Renal cortex interstitium (tissue), 11 donors: ENCODE measurements around the gene ACSL6. TPM values are rescaled to one million over a fixed set of nuclear protein-coding genes. Genes with fewer than 3 reads are reported as not detected.

Experiments
- DNase-seq, 11 donors: peaks; one replicate each; pipeline ENCODE4 v3.0.0-alpha.2; 2013; ENCODE audit warnings: low read depth in 9 of 11, low spot score in 4 of 11; ENCODE audit errors: extremely low read depth in 1 of 11
- polyA plus RNA-seq, 3 donors: library from polyadenylated mRNA; unstranded; fragments of 120-200 nt; gene quantifications; one replicate each; pipeline ENCODE4 v1.2.1, GENCODE V29; 2013; ENCODE audit not compliant: insufficient read length in 3 of 3

The ACSL6 gene
- polyA plus RNA-seq, 3 donors: 1.3 to 2.1 (median 1.8) TPM

DNA sequence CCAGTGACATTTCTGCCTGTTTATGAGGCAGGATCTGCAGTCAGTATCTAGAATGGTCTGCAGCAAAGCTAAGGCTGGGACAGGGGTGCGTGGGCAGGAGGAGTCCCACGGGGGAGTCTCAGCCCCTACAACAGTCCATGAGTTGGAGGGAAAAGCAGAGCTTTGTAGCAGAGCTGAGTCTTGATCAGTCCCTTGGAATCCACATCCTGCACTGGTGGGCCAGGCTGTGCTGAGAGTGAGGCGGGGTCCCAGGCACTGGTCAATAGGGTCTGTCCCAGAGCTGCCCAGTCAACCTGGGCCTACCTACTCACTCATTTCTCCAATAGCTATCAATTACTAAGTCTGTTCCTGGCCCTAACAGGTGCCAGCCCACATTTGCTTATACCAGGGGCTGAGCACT is 5.9 kb downstream of the ACSL6 start:
- no peak for DNase-seq

DNA sequence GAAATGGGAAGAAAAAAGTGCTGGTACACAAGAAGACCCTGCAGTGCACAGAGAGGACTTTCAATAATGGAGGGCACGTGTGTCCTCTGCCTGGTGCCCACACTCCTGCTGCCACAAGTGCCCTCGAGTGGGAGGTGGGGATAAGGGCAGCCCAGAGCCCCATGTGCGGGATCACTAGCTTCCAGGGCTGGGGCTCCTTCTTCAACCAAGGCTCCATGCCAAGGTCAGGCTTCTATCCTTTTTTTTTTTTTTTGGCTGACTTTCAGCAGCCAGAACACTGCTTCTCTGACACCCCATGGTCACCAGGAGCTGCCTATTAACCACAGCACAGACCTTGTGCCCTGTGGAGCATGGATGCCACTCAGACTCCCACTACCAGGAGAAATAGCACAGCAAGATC is 7.5 kb downstream of the ACSL6 start:
- no peak for DNase-seq

DNA sequence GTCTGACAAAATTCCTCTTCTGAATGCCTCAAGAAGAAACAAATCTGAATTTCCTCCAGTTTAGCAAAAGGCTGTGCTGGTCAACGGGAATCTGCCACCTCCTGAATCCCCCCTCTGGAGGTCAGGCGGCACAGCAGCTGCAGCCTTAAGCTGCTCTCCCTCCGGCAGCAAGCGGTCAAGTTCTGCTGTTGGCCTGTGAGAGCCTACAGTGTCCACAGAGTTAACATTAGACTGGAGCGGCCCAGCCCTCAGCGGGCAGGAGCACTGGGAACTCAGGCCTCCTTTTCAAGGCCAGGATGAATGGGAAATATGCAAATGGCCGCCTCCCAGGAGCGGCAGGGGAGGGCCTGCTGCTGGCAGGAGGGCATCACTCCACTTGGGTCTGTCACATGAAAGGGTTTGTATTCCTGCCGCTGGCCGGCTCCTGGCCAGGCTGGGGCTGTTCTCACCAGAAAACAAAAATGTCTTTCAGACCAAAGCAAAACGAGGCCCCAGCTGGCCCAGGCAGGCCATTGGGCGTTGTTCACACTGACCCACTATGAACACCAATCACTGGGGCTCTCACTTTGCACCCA is 8.2 kb downstream of the ACSL6 start:
- DNase-seq: no peak

DNA sequence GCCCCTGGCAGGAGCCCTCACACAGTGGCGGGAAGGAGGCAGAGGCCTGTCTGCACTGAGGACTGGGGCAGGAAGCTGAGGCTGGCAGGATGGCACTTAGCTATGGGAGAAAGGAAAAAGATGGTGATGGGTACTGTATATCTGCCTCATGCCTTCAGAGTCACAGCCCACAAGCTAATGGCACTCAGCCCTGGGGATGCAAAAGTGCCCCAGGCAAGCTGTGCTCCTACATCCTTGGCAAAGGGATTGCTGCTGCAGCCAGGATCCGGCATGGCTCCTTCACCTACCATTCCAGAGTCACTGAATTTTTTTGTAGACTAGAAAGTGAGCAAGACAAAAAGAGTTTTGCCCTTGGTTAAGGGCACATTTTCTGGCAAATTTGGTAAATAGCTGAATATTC is 8.7 kb downstream of the ACSL6 start:
- no peak for DNase-seq

DNA sequence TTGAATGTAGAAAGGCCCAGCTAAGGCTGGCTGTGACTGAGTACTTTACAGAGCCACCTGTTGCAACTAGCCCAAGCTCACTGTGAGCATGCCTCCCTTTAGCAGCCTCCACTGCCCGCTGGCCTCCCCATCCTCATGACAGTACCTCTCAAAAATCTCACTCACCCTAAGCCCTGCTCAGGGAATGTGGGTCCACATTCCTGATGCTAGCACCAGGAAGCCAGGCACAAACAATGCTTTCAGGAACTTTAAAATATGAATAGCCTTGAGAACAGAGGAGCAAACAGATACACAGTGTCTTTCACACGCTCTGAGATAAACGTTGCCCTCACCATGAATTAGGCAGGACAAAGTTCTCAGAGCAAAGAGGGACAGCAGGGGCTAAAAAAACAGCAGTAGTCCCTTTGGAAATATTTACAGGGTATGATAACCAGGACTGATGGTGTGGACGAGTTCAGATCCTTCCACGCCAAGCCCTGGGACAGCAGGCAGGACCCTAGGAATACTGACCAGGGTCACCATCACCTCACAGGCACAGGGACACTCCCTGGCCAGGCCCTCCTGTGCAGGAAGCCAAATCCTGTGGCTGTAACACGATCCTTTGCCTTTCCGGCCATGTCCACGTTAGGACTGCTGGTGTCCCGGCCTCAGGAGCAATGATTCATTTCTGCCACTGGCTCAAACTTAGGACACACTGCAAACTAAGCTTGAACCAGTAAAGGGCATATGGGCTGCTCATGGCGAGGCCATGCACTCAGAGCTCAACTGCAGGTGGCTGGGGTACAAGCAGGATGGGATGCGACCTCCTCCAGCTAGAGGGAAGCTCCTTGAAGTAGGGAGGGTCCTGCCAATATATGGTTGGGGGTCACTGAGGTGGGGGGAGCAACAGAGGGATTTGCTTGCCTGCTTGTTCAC is 9.6 kb downstream of the ACSL6 start:
- DNase-seq: no peak

DNA sequence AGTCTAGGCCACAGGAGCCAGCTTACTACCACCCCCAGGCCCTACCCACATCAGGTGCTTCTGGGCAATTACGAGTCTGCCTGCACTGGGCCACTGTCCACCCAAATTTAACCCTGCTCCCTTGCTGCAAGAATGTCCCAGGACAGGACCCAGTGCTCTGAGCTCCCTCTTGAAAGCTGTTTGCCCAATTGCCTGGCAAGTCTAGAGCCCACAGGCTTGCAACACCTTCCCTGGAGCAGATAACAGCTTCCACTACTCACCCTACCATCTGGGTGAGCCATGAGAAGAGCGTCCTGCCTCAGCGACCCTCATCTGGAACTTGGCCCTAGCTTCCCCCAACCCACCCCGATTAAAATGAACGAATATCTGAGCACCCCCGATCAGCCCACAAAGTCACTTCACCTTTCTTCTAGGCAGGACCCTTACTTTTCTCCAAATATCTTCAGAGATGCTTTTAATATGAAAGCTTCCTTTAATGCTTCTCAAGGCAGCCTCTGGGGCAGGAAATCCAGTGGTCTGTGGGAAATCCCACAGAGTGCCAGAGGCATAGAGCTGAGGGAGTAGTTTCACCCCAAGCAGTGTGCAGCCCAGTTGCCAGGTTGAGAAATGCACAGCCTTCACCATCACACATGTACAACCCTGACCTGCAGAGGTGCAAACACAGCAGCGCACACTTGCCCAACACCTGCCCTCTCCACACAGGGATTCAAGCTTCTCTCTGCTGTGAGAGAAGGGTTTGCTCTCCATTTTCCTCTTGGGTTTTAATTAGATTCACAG is 10.6 kb downstream of the ACSL6 start:
- no peak for DNase-seq

DNA sequence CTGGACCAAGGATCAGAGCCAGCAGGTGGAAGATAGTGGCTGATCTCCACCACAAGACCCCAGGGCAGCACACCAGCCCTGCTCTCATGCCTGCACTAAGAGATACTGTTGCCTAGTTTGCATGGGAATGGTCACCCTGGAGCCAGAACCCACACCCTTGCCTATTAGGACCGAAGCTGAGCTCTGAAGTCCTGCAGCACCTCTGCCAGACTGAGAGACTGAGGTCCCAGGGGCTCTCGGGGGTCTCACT is 11.3 kb downstream of the ACSL6 start:
- no peak for DNase-seq

DNA sequence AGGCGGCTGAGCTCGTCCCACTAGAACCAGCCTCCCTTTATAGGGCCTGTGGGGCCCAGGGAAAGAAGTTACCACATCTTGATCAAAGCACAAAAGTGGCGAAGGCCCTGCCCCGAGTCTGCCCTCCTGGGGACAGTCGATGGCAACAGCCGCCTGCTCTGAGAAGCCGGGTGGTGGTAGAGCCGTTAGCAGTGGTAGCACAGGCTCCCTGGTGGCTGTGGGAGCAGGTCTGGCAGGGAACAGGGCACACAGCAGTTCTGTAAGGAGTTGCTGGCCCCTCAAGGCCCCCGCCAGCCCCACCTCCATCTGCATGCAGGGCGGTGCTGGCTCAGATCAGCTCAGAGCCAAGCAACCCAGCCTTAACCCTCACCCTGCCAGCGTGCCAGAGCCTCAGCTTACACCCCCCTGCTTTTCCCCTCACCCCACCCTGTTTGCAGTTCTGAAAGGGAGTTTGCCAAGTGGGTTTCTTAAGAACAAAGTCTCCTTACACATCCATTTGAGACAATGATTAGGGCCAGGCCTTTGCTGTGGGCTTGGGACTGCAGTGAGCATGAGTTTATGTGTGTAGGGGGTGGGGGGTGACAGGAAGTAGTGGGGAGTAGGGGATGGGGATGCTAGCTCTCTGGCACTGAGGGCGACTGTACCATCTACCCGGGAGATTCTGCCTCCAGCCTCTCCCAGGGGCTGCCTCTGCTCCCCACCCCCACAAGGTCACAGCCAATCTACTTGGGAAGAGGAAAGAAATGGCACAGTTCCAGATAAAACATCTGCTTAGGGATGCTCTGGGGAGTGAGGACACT is 11.8 kb downstream of the ACSL6 start:
- DNase-seq: no peak

DNA sequence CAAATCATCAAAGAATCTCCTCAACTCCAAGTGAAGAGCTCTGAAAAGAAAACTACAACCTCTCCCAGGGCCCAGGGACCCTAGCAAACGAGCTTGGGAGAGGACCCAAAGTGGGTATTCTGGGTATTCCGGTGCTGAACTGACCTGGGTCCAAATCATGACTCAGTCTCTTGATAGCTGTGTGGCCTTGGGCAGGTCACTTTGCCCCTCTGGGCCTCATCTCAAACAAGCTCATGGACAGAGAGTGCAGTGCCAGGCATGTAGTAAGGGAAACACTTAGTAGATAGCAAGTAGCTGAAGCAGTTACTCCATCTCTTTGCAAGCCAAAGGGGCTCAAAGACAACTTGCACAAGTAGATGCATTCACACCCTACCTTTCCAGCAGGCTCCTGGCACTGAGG is 12.4 kb downstream of the ACSL6 start:
- DNase-seq: no peak

DNA sequence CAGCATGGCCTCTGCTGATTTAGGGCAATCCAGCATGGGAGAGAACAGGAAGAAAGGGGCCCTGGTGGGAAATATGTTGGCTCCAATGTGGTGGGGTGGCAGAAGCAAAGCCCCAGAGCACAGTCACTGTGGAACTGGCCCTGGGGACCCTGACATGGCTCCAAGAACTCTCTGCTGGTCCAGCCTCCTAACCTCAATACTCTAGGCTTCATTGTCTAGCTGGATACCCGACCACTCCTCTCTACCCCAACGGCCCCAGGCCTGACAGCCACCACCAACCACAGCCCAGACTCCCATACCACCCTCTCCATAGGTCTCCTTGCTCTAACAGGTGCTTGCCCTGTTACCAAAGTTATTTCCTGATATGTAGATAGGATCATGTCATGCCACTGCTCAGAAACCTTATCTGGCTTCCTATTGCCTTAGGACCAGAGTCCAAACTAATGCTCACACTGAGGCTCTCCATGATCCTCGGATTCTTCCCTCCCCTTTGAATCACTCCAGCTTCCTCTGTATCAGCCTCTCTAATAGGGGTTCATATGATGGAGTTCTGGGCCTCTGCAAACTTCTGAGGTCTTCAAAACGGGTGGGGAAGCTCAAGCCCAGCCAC is 12.9 kb downstream of the ACSL6 start:
- DNase-seq: no peak

DNA sequence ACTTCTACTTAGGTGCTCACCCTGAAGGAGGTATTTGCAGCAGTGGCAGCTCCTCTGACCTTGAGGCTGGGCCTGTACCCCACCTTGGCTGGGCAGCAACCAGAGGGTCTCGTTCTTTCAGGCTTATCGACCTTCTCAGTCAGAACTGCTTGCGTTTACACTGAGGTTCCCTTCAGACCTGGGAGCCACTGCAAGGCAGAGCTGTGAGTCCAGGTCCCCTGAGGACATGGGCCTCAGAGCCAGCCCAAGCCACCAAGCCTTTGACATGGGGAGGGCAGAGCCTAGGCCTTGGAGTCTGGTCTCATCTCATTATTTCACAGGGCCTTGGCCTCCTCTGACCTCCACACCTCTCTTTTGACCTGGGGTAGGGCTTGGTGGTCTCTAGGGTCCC is 13.7 kb downstream of the ACSL6 start:
- no peak for DNase-seq

DNA sequence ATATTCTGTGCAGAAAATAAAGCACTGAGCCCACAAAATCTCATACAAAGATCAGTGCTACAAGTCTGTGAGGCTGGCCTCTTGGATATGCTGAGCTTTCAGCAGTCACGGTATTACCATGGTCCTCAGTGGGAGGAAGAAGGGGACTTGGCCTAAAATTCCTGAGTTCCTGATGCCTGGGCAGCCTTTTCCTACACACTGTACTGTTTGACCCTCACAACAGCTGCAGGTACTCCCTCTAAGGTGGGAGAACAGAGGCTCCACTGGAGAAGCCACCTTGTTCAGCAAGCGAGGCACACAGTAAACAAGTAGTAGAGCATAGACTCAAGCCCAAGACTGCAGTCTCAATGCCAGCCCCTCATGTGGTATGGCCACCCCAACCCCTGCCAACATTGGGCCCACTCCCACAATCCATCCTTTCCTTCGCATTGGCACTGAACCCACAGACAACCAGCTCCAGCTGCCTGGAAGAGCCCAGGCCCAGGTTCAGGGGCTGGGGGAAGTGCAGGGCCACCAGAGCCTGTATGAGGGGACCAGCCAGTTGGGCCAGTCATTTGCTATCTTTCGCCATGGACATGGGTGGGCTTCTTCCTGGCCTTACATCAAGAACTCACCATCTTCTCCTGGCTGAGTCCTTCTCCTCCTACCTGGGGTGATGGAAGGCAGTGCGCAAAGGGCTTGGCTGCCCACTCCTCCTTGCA is 14.3 kb downstream of the ACSL6 start:
- no peak for DNase-seq

DNA sequence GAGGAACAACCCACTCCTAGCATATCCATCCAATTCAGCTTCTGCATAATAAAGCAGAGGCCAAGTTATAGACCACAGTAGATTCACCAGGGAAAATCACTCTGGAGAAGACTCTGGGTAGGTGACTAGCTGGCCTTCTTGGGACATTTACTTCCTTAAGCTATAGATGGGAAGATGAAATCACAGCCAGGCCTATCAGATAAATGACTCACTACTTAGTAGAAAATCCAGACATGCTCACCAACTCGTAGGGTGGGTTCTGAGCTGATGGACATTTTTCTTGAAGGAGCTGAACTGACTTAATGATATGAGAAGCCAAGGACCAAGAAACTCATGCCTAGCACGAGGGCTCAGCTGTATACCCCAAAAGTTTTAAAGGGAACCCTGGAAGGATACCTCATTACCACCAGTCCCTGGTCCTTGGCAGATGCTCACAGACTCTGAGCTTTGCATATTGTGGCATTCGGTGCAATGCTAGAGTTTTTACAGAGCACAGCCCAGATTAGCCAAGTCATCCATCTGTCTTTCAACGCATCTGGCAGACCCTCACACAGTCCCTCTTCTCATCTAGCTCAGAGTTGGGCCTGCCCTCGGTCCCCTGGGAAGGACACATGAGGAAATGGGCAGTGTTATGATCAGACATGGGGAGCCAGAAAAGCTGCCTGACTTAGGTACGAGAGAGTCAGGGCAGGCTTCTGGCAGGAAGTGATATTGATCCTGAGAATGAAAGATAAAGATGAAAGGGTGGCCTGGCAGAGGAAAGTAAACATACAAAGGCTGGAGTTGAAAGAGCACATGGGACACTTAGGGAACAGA is 15.0 kb downstream of the ACSL6 start:
- no peak for DNase-seq

DNA sequence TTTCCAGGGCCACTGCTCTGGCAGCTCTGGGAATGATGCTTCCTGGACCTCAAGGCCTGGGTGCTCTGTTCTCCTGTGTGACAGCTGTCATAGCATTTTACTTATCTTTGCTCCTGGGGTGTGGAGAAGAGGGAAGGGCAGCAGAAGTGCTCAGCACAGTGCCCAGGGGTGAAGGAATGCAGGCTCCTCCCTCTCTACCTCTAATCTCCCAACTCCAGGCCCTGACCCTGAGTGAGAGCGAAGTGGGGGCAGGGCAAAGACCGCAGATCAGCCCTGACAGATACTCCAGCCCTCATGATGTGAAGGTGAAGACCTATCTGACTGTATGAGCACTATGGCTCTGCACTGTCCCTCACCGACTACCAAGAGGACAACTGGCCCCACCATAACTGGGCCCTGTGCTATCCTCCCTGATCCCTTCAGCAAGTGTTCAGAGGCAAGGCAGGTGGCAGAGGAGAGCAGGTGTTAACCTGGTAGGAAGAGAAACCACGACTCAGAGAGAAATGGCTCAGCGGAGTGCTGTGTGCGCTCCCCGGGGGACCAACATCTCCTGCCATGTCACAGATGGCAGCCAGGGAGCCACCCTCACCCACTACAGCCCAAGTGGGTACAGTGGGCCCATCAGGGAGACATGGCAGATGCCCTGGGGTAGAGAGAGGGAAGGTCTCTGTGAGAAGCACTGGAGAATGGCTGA is 16.8 kb downstream of the ACSL6 start:
- DNase-seq: no peak

DNA sequence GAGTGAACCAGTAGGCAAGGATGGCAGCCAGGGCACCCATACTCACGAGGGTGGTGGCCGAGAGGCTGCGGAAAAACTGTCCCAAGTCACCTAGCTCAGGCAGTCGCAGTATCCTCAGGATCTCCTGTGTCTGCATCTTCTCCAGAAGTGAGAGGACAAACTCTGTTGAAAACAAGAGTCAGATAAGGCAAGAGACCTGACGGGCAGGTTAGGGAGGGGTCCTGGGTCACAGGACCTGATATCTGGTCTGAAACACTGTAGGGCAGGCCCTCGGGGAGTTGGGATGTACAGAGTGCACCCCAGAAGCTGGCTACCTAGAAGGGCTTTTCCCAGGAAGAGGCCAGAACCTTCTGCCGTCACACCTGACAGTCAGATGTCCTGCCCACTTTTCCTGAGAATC is 17.4 kb downstream of the ACSL6 start:
- DNase-seq: no peak

DNA sequence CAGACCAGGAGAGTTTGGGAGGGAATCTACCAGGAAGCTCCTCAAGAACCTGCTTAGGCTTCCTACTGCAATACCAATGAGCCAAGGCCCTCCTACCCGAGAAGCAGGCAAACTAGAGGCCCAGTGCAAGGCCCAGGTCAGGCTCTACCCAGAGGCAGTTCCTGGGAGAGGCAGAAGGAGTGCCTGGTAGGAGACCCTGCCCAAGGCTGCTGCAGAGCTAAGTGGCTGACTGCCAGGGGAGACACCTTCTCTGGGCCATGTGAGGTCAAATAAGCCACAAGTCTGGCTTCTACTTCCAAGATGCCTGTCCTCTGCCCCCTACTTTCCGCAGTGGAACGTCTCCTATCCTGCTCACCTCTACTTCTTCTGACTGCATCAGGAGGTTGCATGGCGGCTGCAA is 17.8 kb downstream of the ACSL6 start:
- DNase-seq: no peak

DNA sequence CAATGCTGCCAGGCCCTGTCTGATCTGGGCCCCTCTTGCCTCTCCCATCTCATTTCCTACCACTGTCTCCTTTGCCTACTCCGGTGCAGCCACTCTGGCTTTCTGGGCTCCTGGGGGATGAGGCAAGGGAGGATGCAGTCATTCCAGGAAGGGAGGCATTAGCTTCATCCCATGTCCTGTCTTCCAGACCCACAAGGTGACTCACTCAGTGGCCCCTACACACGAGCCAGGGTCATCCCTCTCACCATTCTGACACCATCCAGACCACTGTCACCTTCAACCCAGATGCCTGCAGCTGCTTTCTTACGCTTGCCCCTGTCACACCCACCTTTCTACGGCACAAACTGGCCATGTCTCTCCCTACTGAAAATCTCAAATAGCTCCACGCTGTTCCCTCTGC is 19.1 kb downstream of the ACSL6 start:
- DNase-seq: no peak
